K562 (cell line): Measurements from ENCODE around the gene RBM27. TPM values are rescaled to one million over a fixed set of nuclear protein-coding genes. Genes with fewer than 3 reads are reported as not detected.

Experiments used
- GABPB2 ChIP-seq: fragments of 250-450 bp; sonication (Bioruptor Pico); conservative IDR thresholded peaks from 2 replicates; pipeline ENCODE4 v1.5.1; 2021; ENCODE audit warnings: mild to moderate bottlenecking
- KDM2B ChIP-seq: fragments of 250-450 bp; sonication (Bioruptor Pico); IDR thresholded peaks from 2 replicates; pipeline ENCODE4 v1.8.0; 2021; ENCODE audit warnings: mild to moderate bottlenecking, moderate library complexity
- MBD1 ChIP-seq: fragments of 250-450 bp; sonication (Bioruptor Pico); IDR thresholded peaks from 2 replicates; pipeline ENCODE4 v1.8.0; 2022; ENCODE audit warnings: inconsistent platforms
- MGA ChIP-seq: fragments of 450-650 bp; IDR thresholded peaks from 2 replicates; pipeline ENCODE4 v1.6.1; 2016; ENCODE audit warnings: mild to moderate bottlenecking, moderate library complexity
- PATZ1 ChIP-seq: fragments of 250-450 bp; sonication (Bioruptor Pico); IDR thresholded peaks from 2 replicates; pipeline ENCODE4 v1.5.0; 2020; ENCODE audit warnings: mild to moderate bottlenecking, borderline replicate concordance
- SIN3A ChIP-seq, 2 experiments: fragments of 150-350 bp in 1 of 2; IDR thresholded peaks; 2 replicates each; pipeline ENCODE4 v1.6.1; 2011 to 2016; ENCODE audit warnings: borderline replicate concordance in 2 of 2, low read depth in 2 of 2, low read length in 2 of 2, mild to moderate bottlenecking in 2 of 2, moderate library complexity in 2 of 2; ENCODE audit not compliant: control insufficient read depth in 1 of 2
- ZFP30 ChIP-seq: fragments of 250-450 bp; sonication (Bioruptor Pico); IDR thresholded peaks from 2 replicates; pipeline ENCODE4 v1.8.0; 2022; ENCODE audit warnings: moderate library complexity, mild to moderate bottlenecking, inconsistent platforms, borderline replicate concordance
- ZFX ChIP-seq: sonication (generic); formaldehyde crosslinking; IDR thresholded peaks from 2 replicates; pipeline ENCODE4 v1.8.0; 2022; ENCODE audit warnings: mild to moderate bottlenecking, missing genetic modification reagents, moderate library complexity
- ZNF175 ChIP-seq: fragments of 200-800 bp; sonication (Bioruptor generic); IDR thresholded peaks from 2 replicates; pipeline ENCODE4 v1.6.1; 2016; ENCODE audit warnings: low read depth, mild to moderate bottlenecking, missing genetic modification characterization, missing compliant biosample characterization
- polyA plus RNA-seq, 8 experiments: library from polyadenylated mRNA; depleted of rRNA in 4 of 8; stranded (reverse) in 5 of 8; unstranded in 3 of 8; fragments of >200 nt; fragmentation: Nextera tagmentation in 2 of 8; fragmentation: Illumina TruSeq in 1 of 8; extraction: Ambion mirVana in 2 of 8; extraction: Trizol in 1 of 8; gene quantifications; 2 replicates each; pipeline versions ENCODE4 v1.2.1 to v1.2.3, GENCODE V29; 2011 to 2014; ENCODE audit warnings: inconsistent platforms in 1 of 8, missing spikeins in 1 of 8
- total RNA-seq, 7 experiments: library from RNA; depleted of rRNA in 6 of 7; stranded (reverse); fragments of >200 nt in 6 of 7; fragmentation: Illumina TruSeq in 2 of 7; extraction: Trizol in 2 of 7; gene quantifications; 2 replicates each; pipeline versions ENCODE4 v1.2.1 to v1.2.3, GENCODE V29; 2011 to 2021; ENCODE audit warnings: low replicate concordance in 1 of 7

Gene RBM27
- total and polyA plus RNA-seq, 9 of the 15 experiments (the other 6 are each of a cell fraction or from before 2014, with no cell fraction given) = 5.3 to 45.4 (median 29.1) TPM

GRCh38 chr5:146203011-146203871 lies at the start of gene RBM27 (continued):
- TF ChIP-seq ZFP30 (CRISPR knock-in tag) = no peak
- TF ChIP-seq PATZ1 = no peak
- no peak for TF ChIP-seq KDM2B (CRISPR knock-in tag)
- TF ChIP-seq ZFX (CRISPR knock-in tag) = peak; percentile 93
- TF ChIP-seq MGA = peak; percentile 45
- no peak for TF ChIP-seq MBD1
- TF ChIP-seq SIN3A (IDR thresholded peaks at IDR 0.05; ENCODE audit: borderline replicate concordance in 2 of 2, control insufficient read depth in 1 of 2, low read depth in 2 of 2, low read length in 2 of 2) = peak in 1 of 2 experiments; percentile 71; a peak in 1 of 4 replicates
- no peak for TF ChIP-seq GABPB2 (CRISPR knock-in tag)
- TF ChIP-seq ZNF175 (CRISPR knock-in tag) = no peak
